ENCODE results near the gene DOK7. TPM values are rescaled to one million over a fixed set of nuclear protein-coding genes. Genes with fewer than 3 reads are reported as not detected.

The DOK7 gene
- total RNA-seq, 1 donor from 2014 or later = 5.1 TPM

GRCh38 chr4:3445829-3446545 is 17.1 kb upstream of the DOK7 start:
- Mint-ChIP-seq H3K4me1 (ENCODE audit: low read depth, unreplicated experiment) (no peaks in the 10 kb centered on the region), H3K4me3 (ENCODE audit: unreplicated experiment) (no peak overlapping the region), H3K27ac (ENCODE audit: unreplicated experiment) (no peak overlapping the region), H3K36me3 (ENCODE audit: unreplicated experiment) (no peaks in the 10 kb centered on the region), H3K27me3 (ENCODE audit: unreplicated experiment) (peaks cover 1% of the 10 kb centered on the region), H3K9me3 (ENCODE audit: unreplicated experiment) (peaks cover 4% of the 10 kb centered on the region)
- peak; percentile 21 for DNase-seq
- TF ChIP-seq CTCF (IDR thresholded peaks at IDR 0.05; ENCODE audit: partially characterized antibody, unreplicated experiment) = no peak

- Mint-ChIP-seq H3K4me1 (ENCODE audit: low read depth, unreplicated experiment) (no peaks in the 10 kb centered on the region), H3K9me3 (ENCODE audit: unreplicated experiment) (peaks cover 4% of the 10 kb centered on the region), H3K4me3 (ENCODE audit: unreplicated experiment) (no peak overlapping the region), H3K27ac (ENCODE audit: unreplicated experiment) (no peak overlapping the region), H3K36me3 (ENCODE audit: unreplicated experiment) (no peaks in the 10 kb centered on the region), H3K27me3 (ENCODE audit: unreplicated experiment) (peaks cover 2% of the 10 kb centered on the region)
- peak; percentile 17 for DNase-seq
- TF ChIP-seq CTCF (IDR thresholded peaks at IDR 0.05; ENCODE audit: partially characterized antibody, unreplicated experiment) = no peak
Measured at GRCh38 chr4:3446631-3447320, 16.3 kb upstream of the DOK7 start.

GRCh38 chr4:3447431-3448395 is 15.4 kb upstream of the DOK7 start:
- Mint-ChIP-seq H3K9me3 (ENCODE audit: unreplicated experiment) (peaks cover 4% of the 10 kb centered on the region), H3K27me3 (ENCODE audit: unreplicated experiment) (peaks cover 2% of the 10 kb centered on the region), H3K36me3 (ENCODE audit: unreplicated experiment) (no peaks in the 10 kb centered on the region), H3K4me3 (ENCODE audit: unreplicated experiment) (no peak overlapping the region), H3K4me1 (ENCODE audit: low read depth, unreplicated experiment) (no peaks in the 10 kb centered on the region), H3K27ac (ENCODE audit: unreplicated experiment) (no peak overlapping the region)
- no peak for TF ChIP-seq CTCF (IDR thresholded peaks at IDR 0.05; ENCODE audit: partially characterized antibody, unreplicated experiment)
- peak; percentile 22 for DNase-seq

- Mint-ChIP-seq H3K27me3 (ENCODE audit: unreplicated experiment) (peaks cover 2% of the 10 kb centered on the region), H3K27ac (ENCODE audit: unreplicated experiment) (no peak overlapping the region), H3K4me3 (ENCODE audit: unreplicated experiment) (no peak overlapping the region), H3K4me1 (ENCODE audit: low read depth, unreplicated experiment) (no peaks in the 10 kb centered on the region), H3K9me3 (ENCODE audit: unreplicated experiment) (peaks cover 7% of the 10 kb centered on the region), H3K36me3 (ENCODE audit: unreplicated experiment) (peaks cover 4% of the 10 kb centered on the region)
- DNase-seq = peak; percentile 9
- no peak for TF ChIP-seq CTCF (IDR thresholded peaks at IDR 0.05; ENCODE audit: partially characterized antibody, unreplicated experiment)
Measured at GRCh38 chr4:3449047-3449573, 14.0 kb upstream of the DOK7 start.
